H1 (cell line): Measurements from ENCODE around the gene MYH10. TPM values are rescaled to one million over a fixed set of nuclear protein-coding genes. Genes with fewer than 3 reads are reported as not detected.

Source experiments
- CREB1 ChIP-seq: IDR thresholded peaks from 2 replicates; pipeline ENCODE4 v1.6.1; 2012; ENCODE audit warnings: inconsistent platforms
- E2F6 ChIP-seq: IDR thresholded peaks from 2 replicates; pipeline ENCODE4 v1.6.1; 2012; ENCODE audit warnings: inconsistent platforms
- FOSL1 ChIP-seq: IDR thresholded peaks from 2 replicates; pipeline ENCODE4 v1.6.1; 2011; ENCODE audit warnings: mild to moderate bottlenecking, low read depth, low read length, moderate library complexity; ENCODE audit not compliant: insufficient read depth
- HDAC2 ChIP-seq, 2 experiments: fragments of 300-600 bp in 1 of 2; sonication (generic) in 1 of 2; IDR thresholded peaks; 2 replicates each; pipeline ENCODE4 v1.6.1; 2011 to 2012; ENCODE audit warnings: low read depth in 2 of 2, low read length in 2 of 2, mild to moderate bottlenecking in 2 of 2, moderate library complexity in 2 of 2, borderline replicate concordance in 1 of 2, inconsistent platforms in 1 of 2
- KDM1A ChIP-seq: fragments of 200-600, 300-600 bp; sonication (generic); IDR thresholded peaks from 2 replicates; pipeline ENCODE4 v1.7.1; 2016; ENCODE audit warnings: mild to moderate bottlenecking, low read length, borderline replicate concordance
- KDM5A ChIP-seq: fragments of 200-600 bp; IDR thresholded peaks from 2 replicates; pipeline ENCODE4 v1.7.1; 2012; ENCODE audit warnings: mild to moderate bottlenecking, low read length, inconsistent platforms, mixed read lengths
- NRF1 ChIP-seq: IDR thresholded peaks from 2 replicates; pipeline ENCODE4 v1.6.1; 2011; ENCODE audit warnings: mild to moderate bottlenecking, low read depth, low read length, improper control_type of control experiment
- PHF8 ChIP-seq: fragments of 200-600 bp; sonication (generic); conservative IDR thresholded peaks from 2 replicates; pipeline ENCODE4 v1.7.1; 2012; ENCODE audit warnings: low read depth, mild to moderate bottlenecking, inconsistent platforms, low read length, moderate library complexity
- TAF1 ChIP-seq: IDR thresholded peaks from 2 replicates; pipeline ENCODE4 v1.6.1; 2011; ENCODE audit warnings: mild to moderate bottlenecking, low read depth, low read length
- polyA plus RNA-seq, 7 experiments: library from polyadenylated mRNA; depleted of rRNA in 3 of 7; stranded (reverse) in 5 of 7; unstranded in 2 of 7; fragments of >200 nt in 5 of 7; fragments of 200-250 nt in 2 of 7; gene quantifications; 1 replicate in 5 of 7; 2 replicates in 1 of 7; 4 replicates in 1 of 7; pipeline versions ENCODE4 v1.2.1 to v1.2.3, GENCODE V29; 2011 to 2013; ENCODE audit warnings: missing spikeins in 2 of 7, mixed read lengths in 2 of 7
- total RNA-seq: library from RNA; stranded (reverse); fragmentation: NEBNext Ultra II Directional; extraction: Animal tissue kit (Norgen Biotek cat#: 25700); gene quantifications from 2 replicates; pipeline ENCODE4 v1.2.1, GENCODE V29; 2021

MYH10 gene
- total and polyA plus RNA-seq, 2 of the 8 experiments (the other 6 are each of a cell fraction or from before 2014, with no cell fraction given), result 64.1 to 289 TPM

DNA sequence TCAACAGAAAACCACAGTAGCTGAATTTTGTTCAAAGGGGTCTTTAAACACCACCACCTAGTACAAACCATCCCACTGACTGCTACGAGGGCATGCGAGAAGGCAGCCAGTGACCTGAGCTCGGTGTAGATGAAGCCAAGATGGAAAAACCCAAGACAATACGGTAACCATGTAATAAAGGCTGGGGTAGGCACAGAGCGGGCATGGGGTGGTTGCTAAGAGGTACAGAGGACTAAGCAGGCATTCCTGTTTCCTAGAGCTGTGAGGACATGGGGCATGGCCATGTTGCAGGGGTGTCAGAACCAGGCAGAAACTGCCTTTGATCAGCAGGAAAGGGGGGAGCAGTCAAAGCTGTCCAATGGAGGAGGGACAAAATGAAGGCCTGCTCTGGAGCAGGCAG is 142.8 kb downstream of the MYH10 start (continued):
- TF ChIP-seq KDM1A (no peak), KDM5A (no peak), CREB1 (no peak), HDAC2 (IDR thresholded peaks at IDR 0.05; ENCODE audit: borderline replicate concordance in 1 of 2, low read depth in 2 of 2, low read length in 2 of 2) (no peak), PHF8 (no peak), NRF1 (no peak), TAF1 (no peak), E2F6 (no peak), FOSL1 (no peak)
